ENCODE measurements around the gene CRMP1. TPM values are rescaled to one million over a fixed set of nuclear protein-coding genes. Genes with fewer than 3 reads are reported as not detected.

CRMP1 gene
- total RNA-seq, 6 experiments from 2014 or later, result 0.09 to 0.31 (median 0.10) TPM; not detected in 3

DNA sequence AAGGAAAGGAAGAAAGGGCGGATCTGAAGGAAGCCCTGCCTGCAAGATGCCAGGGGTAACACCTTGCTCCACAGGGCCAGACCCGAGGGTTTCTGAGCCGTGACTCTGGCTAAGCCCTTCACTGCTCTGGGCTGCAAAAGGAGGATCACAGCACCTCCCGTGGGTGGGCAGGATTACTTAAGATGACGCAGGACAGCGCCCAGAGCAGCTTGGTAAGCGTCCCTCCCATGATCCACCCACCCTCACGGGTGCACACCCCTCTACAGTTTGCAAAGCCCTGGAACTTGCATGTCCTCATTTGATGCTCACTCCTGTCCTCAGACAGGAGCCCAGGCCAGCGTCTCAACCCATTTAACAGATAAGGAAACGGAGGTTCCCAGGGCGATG, 64.9 kb downstream of the CRMP1 start:
- ATAC-seq (no peak), DNase-seq (peak in 1 of 3 donors; percentile 11)
- no CpG with 5 or more reads among the region's 11 CpGs for WGBS (ENCODE audit: insufficient coverage, low coverage, low lambda C conversion rate, missing lambda C conversion rate)
- no peak for TF ChIP-seq POLR2A (IDR thresholded peaks at IDR 0.05)
- TF ChIP-seq, protein P1, sequence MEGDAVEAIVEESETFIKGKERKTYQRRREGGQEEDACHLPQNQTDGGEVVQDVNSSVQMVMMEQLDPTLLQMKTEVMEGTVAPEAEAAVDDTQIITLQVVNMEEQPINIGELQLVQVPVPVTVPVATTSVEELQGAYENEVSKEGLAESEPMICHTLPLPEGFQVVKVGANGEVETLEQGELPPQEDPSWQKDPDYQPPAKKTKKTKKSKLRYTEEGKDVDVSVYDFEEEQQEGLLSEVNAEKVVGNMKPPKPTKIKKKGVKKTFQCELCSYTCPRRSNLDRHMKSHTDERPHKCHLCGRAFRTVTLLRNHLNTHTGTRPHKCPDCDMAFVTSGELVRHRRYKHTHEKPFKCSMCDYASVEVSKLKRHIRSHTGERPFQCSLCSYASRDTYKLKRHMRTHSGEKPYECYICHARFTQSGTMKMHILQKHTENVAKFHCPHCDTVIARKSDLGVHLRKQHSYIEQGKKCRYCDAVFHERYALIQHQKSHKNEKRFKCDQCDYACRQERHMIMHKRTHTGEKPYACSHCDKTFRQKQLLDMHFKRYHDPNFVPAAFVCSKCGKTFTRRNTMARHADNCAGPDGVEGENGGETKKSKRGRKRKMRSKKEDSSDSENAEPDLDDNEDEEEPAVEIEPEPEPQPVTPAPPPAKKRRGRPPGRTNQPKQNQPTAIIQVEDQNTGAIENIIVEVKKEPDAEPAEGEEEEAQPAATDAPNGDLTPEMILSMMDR (IDR thresholded peaks at IDR 0.05), result no peak
- Histone ChIP-seq H3K4me3 (no peak overlapping the region), H3K9me3 (no peaks in the 10 kb centered on the region), H3K36me3 (no peaks in the 10 kb centered on the region), H3K4me1 (no peaks in the 10 kb centered on the region), H3K27me3 (no peaks in the 10 kb centered on the region), H3K27ac (no peak overlapping the region)
- intact Hi-C loops (cut with DNase I), result no loop called here

DNA sequence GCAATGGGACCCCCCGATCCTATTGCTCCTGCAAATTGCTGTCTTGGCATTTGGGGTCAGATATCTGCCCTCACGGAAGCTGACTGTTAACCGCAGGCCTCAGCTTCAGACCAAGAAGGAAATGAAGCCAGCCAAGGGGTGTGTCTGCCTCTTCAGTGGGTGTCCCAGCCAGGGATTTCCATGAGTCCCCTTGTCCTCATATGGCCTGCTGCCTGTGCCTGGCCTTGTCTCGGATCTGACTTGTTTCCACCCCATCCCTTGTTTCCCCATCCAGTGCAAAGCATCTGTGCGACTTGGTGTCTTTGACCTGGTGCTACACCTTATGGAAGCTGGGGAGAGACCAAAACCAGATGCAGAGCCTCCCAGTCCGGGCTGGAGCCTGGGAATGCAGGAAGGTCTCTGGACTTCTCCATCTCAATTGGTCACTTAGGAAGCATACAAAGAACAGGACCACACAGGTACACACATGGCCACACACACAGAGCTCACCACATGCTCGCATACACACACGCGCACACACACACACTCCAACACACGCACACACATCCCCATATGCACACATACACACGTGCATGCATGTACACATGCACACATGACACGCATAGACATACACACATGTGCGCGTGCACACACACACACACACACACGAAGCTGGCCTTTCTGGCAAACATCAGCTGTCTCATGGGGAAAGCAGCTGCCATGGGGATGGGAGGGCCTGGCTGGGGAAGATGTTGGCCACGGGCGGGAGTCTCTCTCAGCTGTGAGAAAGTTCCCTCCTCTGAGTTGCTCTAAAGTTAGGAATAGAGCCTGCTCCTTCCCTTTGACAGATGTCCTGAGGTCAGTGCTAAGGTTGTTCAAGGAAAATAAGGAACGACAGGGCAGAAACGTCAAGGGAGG, 65.5 kb downstream of the CRMP1 start:
- DNase-seq, result peak in 1 of 3 donors; percentile 47
- ATAC-seq, result peak in 1 of 4 donors; percentile 10
- no peak overlapping the region for H3K4me3 ChIP-seq
- TF ChIP-seq, protein P1 (IDR thresholded peaks at IDR 0.05), result no peak
- H3K4me1 ChIP-seq, result no peaks in the 10 kb centered on the region
- intact Hi-C loops (cut with DNase I), result no loop called here
- WGBS (ENCODE audit: insufficient coverage, low coverage, low lambda C conversion rate, missing lambda C conversion rate), result 46% methylated on average over 5 of the region's 19 CpGs
- no peaks in the 10 kb centered on the region for H3K9me3 ChIP-seq
- H3K27me3 ChIP-seq, result no peaks in the 10 kb centered on the region
- no peak overlapping the region for H3K27ac ChIP-seq
- H3K36me3 ChIP-seq, result no peaks in the 10 kb centered on the region

DNA sequence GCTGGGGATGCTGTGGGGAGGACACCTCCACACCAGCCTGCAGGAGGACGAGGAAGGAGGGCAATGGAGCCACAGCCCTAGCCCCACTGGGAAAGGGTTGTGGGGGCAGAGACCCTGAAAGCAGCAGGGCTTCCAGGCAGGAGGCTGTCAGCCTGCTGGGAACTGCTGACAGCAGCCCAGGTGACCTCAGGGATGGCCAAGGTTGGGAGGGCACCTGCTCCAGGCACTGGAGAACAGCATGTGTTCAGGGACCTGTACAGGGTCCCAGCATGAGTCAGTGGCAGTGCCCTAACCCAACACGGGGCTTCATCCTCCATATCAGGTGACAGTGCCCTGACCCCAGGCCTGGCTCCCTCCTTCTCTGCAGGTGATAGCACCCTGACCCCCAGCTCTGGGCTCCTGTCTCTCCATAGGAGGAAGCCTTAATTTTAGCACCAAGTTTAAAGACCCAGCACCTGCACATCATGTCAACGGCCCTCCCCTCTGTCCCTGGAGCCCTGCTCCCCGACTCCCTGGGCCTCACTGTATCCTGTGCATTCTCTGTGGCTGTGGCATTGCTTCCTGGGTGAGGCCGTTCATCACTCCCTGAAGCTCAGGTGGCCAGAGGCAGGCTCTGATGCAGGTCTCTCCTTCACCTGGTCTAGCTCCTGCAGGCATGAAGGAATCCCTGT, 66.3 kb downstream of the CRMP1 start:
- H3K4me1 ChIP-seq, result no peaks in the 10 kb centered on the region
- no peaks in the 10 kb centered on the region for H3K27me3 ChIP-seq
- no CpG with 5 or more reads among the region's 5 CpGs for WGBS (ENCODE audit: insufficient coverage, low coverage, low lambda C conversion rate, missing lambda C conversion rate)
- DNase-seq, result peak in 1 of 3 donors; percentile 31
- no peaks in the 10 kb centered on the region for H3K36me3 ChIP-seq
- no peak overlapping the region for H3K4me3 ChIP-seq
- intact Hi-C loops (cut with DNase I), result no loop called here
- TF ChIP-seq, protein P1 (IDR thresholded peaks at IDR 0.05), result no peak
- no peak for TF ChIP-seq POLR2A (IDR thresholded peaks at IDR 0.05)
- no peaks in the 10 kb centered on the region for H3K9me3 ChIP-seq
- ATAC-seq, result peak in 1 of 4 donors; percentile 19
- no peak overlapping the region for H3K27ac ChIP-seq

DNA sequence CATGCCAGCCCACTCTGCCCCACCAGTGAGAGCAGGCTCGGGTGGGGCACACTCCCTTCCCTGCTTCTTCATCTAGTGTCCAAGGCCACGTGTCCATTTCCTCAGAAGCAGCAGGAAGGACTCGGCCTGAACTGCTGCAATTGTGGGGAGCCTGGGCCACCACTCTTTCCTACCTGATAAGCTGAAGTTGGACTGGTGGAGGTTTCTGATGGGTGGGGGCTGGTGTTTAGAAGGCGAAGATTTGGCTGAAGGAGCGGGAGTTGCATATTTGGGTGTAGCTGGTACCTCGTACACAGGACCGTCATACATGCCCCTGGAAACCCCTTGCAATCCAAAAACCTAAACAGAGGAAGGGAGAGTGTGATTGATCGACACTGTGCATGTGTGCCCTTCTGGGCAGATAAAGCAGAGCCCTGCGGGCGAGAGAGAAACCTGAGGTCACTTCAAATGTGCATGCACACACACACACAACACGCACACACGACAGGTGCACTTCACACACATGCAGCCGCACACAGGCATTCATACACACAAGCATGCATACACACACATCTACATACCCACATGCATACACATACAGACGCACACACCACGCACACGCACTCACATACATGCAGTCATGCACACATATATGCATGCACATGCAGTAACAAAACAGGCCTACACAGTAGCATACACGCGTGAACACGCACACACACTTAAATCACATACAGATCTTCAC, 67.4 kb downstream of the CRMP1 start:
- H3K36me3 ChIP-seq, result no peaks in the 10 kb centered on the region
- no peaks in the 10 kb centered on the region for H3K27me3 ChIP-seq
- WGBS (ENCODE audit: insufficient coverage, low coverage, low lambda C conversion rate, missing lambda C conversion rate), result 77% methylated on average over 5 of the region's 19 CpGs
- intact Hi-C loops (cut with DNase I), result no loop called here
- no peak for TF ChIP-seq POLR2A (IDR thresholded peaks at IDR 0.05)
- TF ChIP-seq, protein P1 (IDR thresholded peaks at IDR 0.05), result no peak
- no peaks in the 10 kb centered on the region for H3K4me1 ChIP-seq
- DNase-seq (no peak), ATAC-seq (no peak)
- H3K27ac ChIP-seq, result no peak overlapping the region
- H3K9me3 ChIP-seq, result no peaks in the 10 kb centered on the region
- H3K4me3 ChIP-seq, result no peak overlapping the region
